Measurements from ENCODE around the gene CD151. TPM values are rescaled to one million over a fixed set of nuclear protein-coding genes. Genes with fewer than 3 reads are reported as not detected.

CD151 gene
- total RNA-seq, 1 experiment from 2014 or later: 115 TPM

GRCh38 chr11:793556-793955 is 39.2 kb upstream of the CD151 start (continued):
- TF ChIP-seq, protein P1, sequence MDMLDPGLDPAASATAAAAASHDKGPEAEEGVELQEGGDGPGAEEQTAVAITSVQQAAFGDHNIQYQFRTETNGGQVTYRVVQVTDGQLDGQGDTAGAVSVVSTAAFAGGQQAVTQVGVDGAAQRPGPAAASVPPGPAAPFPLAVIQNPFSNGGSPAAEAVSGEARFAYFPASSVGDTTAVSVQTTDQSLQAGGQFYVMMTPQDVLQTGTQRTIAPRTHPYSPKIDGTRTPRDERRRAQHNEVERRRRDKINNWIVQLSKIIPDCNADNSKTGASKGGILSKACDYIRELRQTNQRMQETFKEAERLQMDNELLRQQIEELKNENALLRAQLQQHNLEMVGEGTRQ (CRISPR knock-in tag; IDR thresholded peaks at IDR 0.05): no peak
- TF ChIP-seq, protein P2, sequence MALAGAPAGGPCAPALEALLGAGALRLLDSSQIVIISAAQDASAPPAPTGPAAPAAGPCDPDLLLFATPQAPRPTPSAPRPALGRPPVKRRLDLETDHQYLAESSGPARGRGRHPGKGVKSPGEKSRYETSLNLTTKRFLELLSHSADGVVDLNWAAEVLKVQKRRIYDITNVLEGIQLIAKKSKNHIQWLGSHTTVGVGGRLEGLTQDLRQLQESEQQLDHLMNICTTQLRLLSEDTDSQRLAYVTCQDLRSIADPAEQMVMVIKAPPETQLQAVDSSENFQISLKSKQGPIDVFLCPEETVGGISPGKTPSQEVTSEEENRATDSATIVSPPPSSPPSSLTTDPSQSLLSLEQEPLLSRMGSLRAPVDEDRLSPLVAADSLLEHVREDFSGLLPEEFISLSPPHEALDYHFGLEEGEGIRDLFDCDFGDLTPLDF (CRISPR knock-in tag; IDR thresholded peaks at IDR 0.05): no peak

DNA sequence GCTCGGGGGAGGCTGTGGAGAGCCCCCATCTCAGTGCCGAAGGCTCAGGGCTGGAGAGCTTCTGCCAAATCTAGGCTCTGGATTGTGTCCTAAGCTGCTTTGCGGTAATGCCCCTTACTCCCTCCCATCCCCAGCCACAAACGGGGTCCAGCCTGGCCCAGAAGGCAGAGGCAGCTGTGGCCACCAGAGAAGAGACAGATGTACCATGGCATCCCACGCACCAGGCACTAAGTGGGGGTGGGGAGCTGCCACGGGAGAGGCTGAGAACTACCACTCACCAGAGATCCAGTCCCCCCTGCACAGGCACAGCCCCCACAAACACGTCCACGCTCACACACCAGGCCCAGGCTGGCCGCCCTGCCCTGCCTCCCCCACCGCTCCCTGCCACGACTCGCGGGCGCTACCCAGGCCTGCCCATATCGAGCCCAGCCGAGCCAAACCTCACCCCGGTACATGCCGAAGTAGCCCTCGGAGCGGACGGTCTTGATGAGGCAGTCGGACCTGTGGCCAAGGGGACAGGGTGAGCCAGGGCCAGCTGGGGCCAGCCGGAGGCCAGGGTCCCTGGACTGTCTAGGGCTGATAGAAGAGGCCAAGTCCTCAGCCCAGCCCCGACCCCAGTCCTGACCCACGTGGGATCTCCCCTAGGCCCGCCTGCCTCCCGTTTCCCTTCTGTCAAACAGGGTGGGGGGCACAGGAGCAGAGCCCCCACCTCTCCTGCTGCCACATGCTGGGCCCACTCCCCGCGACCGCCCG is 38.6 kb upstream of the CD151 start:
- Mint-ChIP-seq H3K27me3 (ENCODE audit: low read depth) (no peaks in the 10 kb centered on the region), H3K4me3 (no peak overlapping the region)
- POLR2A ChIA-PET: interaction anchor here (1.6 kb wide), 1 partner anchor 11 kb away, joined by 5 read pairs; no protein-coding TSS in a partner anchor

GRCh38 chr11:794766-795633 is 37.8 kb upstream of the CD151 start:
- ATAC-seq: no peak
- peaks cover 20% of the 10 kb centered on the region for H3K4me1 Mint-ChIP-seq
- H3K27ac Mint-ChIP-seq: no peak overlapping the region
- POLR2A ChIA-PET: interaction anchor here (0.5 kb wide), 2 partner anchors 52 to 100 kb away, joined by 5 read pairs; partner anchors contain the start of gene TMEM80
- no peaks in the 10 kb centered on the region for H3K27me3 Mint-ChIP-seq (ENCODE audit: low read depth)
- no peak overlapping the region for H3K4me3 Mint-ChIP-seq
- no peak for TF ChIP-seq JUN (CRISPR knock-in tag; IDR thresholded peaks at IDR 0.05)
- no peak for TF ChIP-seq NR3C1 (CRISPR knock-in tag; conservative IDR thresholded peaks at IDR 0.05; ENCODE audit: low read depth)
- TF ChIP-seq, protein P2 (CRISPR knock-in tag; IDR thresholded peaks at IDR 0.05): no peak
- TF ChIP-seq GABPB1 (CRISPR knock-in tag; IDR thresholded peaks at IDR 0.05): no peak
- TF ChIP-seq, protein P3, sequence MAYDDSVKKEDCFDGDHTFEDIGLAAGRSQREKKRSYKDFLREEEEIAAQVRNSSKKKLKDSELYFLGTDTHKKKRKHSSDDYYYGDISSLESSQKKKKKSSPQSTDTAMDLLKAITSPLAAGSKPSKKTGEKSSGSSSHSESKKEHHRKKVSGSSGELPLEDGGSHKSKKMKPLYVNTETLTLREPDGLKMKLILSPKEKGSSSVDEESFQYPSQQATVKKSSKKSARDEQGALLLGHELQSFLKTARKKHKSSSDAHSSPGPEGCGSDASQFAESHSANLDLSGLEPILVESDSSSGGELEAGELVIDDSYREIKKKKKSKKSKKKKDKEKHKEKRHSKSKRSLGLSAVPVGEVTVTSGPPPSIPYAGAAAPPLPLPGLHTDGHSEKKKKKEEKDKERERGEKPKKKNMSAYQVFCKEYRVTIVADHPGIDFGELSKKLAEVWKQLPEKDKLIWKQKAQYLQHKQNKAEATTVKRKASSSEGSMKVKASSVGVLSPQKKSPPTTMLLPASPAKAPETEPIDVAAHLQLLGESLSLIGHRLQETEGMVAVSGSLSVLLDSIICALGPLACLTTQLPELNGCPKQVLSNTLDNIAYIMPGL (CRISPR knock-in tag; IDR thresholded peaks at IDR 0.05): no peak
- no peak for TF ChIP-seq NR2C2 (CRISPR knock-in tag; IDR thresholded peaks at IDR 0.05)
- no peak for TF ChIP-seq NFYB (CRISPR knock-in tag; conservative IDR thresholded peaks at IDR 0.05; ENCODE audit: low read depth)
- TF ChIP-seq ETV6 (CRISPR knock-in tag; IDR thresholded peaks at IDR 0.05): no peak
- TF ChIP-seq, protein P1 (CRISPR knock-in tag; IDR thresholded peaks at IDR 0.05): no peak
- TF ChIP-seq FOXJ3 (CRISPR knock-in tag; IDR thresholded peaks at IDR 0.05; ENCODE audit: borderline replicate concordance): no peak
- TF ChIP-seq, protein P4, sequence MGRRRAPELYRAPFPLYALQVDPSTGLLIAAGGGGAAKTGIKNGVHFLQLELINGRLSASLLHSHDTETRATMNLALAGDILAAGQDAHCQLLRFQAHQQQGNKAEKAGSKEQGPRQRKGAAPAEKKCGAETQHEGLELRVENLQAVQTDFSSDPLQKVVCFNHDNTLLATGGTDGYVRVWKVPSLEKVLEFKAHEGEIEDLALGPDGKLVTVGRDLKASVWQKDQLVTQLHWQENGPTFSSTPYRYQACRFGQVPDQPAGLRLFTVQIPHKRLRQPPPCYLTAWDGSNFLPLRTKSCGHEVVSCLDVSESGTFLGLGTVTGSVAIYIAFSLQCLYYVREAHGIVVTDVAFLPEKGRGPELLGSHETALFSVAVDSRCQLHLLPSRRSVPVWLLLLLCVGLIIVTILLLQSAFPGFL (CRISPR knock-in tag; IDR thresholded peaks at IDR 0.05; ENCODE audit: borderline replicate concordance): no peak
- no peak for TF ChIP-seq RORB (CRISPR knock-in tag; IDR thresholded peaks at IDR 0.05)
- no peak for TF ChIP-seq ZNF232 (CRISPR knock-in tag; IDR thresholded peaks at IDR 0.05)
- H3K9me3 Mint-ChIP-seq: no peaks in the 10 kb centered on the region
- no peak for DNase-seq (ENCODE audit: low spot score)
- H3K36me3 Mint-ChIP-seq: no peaks in the 10 kb centered on the region
- CTCF ChIA-PET: interaction anchor here (0.9 to 1.3 kb wide), 2 partner anchors 9 to 12 kb away, joined by 5 to 7 read pairs; no protein-coding TSS in a partner anchor

More for the DNA sequence above, 38.6 kb upstream of the CD151 start:
- H3K27ac Mint-ChIP-seq: no peak overlapping the region
- ATAC-seq (no peak), DNase-seq (ENCODE audit: low spot score) (no peak)
- TF ChIP-seq CREM (CRISPR knock-in tag; IDR thresholded peaks at IDR 0.05): no peak
- TF ChIP-seq SP1 (CRISPR knock-in tag; conservative IDR thresholded peaks at IDR 0.05): no peak
- TF ChIP-seq NFATC4 (CRISPR knock-in tag; IDR thresholded peaks at IDR 0.05): no peak
- TF ChIP-seq MYBL2 (CRISPR knock-in tag; IDR thresholded peaks at IDR 0.05): no peak
- H3K36me3 Mint-ChIP-seq: no peaks in the 10 kb centered on the region
- CTCF ChIA-PET: no interaction called here
- H3K9me3 Mint-ChIP-seq: no peaks in the 10 kb centered on the region
- peaks cover 20% of the 10 kb centered on the region for H3K4me1 Mint-ChIP-seq

All from WTC11 (cell line).